NCI-H82 (cell line): ENCODE measurements around the gene VCP.

Experiments used
- DNase-seq: peaks from one replicate; lab custom pipeline; 2025; lab: John Stamatoyannopoulos, UW

VCP gene

DNA sequence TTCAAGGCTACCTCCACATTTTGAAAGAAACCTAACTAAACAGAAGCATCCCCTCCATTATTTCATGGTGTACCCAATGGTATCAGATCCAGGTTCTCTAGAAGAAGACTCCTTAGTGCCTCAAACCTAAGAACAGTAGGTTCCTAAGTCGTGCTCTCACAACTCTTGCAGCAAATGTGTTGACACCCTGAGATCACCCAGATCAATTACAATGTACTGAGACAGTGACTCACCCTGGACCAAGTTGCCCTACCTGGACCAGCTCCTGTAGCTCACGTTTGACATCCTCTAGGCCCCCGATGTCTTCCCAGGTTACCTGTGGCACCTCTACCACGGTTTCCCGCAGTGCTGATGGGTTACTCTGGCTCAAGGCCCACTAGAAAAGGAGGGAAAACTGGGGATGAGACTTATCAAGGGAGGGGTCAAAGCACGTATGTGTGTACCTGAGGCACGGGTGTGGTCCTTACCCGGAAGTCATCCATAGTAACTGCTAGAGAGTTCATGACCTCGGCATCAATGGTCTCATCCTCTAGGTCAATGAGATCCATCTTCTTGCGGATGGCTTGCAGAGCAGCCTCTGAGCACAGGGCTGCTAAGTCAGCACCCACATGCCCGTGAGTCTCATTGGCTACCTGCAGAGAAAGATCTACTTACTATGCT is 11.7 kb downstream of the VCP start:
- DNase-seq, result no peak

DNA sequence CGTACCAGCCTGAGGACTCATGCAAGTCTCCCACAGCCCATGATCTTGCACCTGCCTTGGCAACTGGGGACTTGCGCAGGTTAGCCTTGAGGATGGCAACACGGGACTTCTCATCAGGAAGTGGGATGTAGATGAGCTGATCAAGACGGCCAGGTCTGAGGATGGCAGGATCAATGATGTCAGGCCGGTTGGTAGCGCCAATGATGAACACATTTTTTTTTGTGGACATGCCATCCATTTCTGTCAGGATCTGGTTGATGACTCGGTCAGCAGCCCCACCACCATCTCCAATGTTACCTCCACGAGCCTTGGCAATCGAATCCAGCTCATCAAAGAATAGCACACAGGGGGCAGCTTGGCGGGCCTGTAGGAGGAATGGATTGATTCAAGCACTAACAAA is 13.0 kb downstream of the VCP start:
- no peak for DNase-seq

DNA sequence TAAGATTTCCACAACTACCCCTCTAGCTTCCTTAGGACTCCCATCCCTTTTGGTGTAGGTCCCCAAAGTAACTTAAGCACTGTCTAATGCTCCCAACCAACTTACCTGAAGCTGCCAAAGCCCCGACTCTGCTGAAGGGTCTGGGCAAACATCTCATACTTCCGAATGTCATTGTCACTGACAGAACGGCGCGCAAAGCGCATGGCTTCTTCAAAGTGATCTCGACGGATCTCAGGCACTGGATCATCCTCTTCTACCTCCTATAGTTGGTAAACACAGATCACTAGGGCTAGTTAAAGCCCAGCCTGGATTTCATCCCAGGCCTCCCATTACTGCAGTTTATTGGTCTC is 15.2 kb downstream of the VCP start:
- no peak for DNase-seq

DNA sequence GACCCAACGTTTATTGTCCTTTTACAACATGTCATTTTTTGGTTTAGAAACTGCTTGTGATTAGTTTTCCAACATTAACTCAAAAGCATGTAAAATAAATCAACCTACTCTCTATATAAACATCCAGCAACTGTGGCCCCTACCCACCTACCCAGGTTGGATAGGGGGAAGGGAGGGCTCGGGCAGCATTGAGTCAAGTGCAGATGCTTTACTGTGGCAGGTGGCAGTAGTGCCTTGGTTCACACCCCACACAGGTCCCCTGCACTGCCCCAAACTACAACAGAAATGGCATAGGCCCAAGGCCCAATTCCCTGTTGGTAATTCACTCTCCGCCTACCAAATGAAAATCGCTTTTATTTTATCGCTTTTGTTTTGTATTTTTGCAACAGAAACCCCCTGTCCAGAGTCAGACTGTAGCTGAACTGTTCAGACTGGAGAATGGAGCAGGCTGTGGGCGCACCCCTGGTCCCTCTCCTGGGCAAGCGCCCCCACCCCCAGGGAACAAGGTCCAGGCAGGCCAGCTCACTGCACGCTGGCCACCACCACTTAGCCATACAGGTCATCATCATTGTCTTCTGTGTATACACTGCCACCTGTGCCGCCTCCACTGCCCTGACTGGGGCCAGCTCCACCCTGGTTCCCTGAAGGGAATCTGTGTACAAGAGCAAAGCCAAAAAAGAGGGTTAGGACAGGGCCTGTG is 15.7 kb downstream of the VCP start:
- DNase-seq, result no peak

DNA sequence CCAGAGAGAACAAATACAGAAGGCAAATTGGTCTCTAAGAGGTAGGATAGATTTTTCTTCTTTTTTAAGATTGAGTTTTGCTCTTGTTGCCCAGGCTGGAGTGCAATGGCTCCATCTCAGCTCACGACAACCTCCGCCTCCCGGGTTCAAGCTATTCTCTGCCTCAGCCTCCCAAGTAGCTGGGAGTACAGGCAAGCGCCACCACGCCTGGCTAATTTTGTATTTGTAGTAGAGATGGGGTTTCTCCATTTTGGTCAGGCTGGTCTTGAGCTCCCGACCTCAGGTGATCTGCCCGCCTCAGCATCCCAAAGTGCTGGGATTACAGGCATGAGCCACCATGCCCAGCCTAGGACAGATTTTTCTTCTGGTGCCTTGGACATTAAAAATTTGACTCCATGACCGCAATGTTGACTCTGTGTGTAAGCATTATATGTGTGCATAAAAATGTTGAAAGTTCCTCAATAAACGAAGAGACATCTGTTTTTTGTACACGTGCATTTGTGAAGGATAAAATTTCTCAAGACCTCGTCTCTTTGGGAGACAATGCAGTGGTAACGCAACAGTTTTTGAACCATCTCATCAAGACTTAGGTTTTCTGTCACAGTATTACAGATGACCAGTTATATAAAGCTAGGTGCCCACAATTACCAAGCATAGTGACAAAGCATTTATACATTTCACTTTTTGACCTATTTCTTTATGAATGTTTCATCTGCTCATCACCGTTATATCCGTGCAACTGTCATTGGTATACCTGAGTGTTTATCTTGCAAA is 17.4 kb downstream of the VCP start:
- no peak for DNase-seq

DNA sequence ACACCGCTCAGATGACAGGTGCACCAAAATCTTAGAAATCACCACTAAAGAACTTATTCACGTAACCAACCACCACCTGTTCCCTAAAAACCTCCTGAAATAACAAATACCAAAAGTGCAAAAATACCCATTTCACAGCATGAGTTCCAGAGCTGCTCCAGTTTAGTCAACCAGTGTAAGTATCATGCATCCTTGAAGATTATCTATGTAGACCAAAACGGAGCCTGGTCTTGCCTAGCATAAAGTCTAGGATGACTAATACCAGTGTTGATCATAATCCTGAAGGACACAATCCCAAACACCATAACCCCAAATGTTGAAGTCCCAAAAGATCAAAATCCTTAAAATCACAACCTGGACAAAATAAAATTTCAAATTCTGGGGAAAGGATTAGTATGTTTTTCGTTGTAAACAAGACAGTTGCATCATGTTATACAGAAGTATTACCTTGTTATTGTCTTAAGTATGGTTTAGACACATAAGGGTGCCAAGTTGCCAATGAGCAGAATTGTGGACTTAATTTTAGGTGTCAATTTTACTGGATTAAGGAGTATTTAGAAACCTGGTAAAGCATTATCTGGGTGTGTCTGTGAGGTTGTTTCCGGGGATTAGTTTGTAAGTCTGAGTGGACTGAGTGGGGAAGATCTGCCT is 18.1 kb downstream of the VCP start:
- DNase-seq, result no peak

DNA sequence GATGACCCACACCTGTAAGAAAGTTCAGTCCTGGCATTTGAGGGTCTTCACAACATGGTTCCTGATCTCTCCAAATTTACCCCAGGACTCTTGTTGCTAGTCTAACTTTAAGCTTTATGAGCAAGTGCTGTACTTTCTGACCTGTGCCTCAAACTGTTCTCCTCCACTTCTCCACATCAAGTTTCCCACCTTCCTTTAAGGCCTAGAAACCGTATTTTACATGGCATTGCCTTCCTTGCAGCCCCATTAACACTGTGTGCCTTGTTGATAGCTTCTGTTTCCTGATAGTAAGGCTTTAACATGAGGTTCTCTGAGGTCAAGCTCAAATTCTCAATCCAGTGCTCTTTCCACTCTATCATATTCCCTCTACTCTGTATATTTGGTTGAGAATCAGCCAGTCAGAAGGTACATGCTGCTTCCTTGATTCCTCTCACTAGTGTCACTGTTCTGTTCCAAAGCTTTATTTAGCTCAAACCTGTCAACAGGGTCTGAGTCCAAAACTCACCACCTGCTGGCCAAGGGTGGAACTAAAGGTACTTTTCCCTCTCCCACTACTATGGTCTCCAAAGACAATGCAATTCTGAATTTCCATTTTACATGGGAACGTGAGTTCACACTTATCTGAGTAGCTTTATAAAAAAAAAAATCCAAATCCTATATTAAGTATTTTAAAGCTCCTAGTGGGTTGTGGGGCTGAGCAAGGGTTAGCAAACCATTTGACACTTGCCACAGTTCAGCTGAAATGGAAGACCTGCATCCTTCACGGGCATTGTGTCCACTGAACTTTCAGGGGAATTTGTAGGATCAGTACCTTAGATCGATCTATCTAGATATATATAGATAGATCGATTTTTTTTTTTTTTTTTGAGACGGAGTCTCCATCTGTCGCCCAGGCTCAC is 21.1 kb downstream of the VCP start:
- peak; percentile 69 for DNase-seq

DNA sequence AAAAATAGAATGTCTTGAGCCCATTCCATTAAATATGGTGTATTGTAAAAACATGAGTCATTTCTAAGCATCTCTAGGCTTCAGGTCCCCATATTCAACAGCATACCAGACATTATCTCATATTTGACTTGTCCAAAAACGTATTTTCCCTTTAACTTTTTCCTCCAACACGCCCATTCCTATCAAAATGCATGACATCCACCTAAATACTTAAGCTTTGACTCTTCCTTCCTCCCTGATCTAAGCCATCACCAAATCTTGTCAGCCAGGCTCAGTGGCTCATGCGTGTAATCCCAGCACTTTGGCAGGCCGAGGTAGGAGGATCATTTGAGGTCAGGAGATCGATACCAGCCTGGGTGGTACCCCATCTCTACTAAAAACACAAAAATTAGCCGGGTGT is 23.9 kb downstream of the VCP start:
- DNase-seq, result no peak

DNA sequence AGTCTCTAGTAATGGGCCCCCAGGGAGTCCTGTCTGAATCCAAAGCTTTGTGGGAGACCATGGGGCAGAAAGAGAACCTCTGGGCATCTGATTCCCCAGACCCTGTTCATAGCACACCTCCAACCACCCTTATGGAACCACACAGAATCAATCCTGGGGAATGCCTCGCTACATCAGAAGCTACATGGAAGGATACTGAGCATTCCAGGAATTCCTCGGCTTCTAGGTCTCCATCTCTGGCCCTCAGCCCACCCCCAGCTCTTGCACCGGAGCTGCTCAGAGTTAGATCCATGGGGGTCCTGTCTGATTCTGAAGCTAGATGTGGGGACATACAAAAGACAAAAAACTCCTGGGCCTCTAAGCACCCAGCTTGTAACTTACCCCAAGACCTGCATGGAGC is 28.4 kb downstream of the VCP start:
- no peak for DNase-seq

DNA sequence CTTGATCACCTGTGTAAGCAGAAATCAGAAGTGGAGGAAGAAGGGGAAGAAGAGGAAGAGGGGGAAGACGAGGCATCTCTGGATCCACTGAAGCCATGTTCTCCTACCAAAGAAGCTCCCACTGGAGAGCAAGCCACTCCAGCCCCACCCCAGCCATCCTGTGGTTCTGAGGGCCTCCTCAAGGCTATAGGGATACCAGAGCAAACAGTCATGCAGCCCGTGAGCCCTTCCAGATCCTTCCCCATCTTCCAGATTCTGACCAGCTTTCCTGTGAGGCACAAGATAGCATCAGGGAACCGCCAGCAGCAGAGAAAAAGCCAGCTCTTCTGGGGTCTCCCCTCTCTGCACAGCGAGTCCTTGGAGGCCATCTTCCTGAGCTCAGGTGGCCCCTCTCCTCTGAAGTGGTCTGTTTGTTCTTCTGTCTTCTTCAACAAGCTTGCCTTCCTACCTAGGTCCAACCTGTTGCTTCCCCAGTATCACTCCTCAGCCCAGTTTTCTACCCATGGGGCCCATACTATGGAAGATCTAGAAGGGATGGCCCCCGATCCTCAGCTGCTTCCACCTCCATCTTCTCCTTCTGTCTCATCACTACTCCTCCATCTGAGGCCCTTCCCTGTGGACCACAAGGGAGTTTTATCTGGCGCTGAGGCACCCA is 29.4 kb downstream of the VCP start:
- DNase-seq, result no peak

DNA sequence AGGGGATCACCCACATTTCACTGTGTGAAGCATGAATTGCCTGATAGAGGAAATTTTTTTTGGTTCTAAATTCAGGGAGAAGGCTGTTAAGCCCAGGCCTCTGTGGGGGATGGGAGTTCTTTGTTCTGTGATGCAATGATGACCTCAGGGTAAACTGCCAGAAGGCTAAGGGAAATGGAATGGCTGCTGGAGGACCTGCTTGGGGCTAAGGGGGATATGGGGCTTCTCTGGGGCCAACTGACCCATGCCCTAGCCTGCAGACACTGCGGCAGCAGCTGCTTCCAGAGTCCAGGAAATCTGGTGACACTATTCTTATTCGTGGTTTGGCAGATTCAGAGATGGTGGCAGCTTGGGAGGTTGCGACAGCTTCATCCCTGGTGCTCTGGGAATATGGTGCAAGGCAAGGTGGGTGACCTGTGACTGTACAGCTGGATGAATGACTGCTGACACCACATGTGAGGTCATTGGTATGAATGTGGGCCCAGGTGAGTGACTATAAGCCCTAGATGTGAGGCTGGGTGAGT is 30.3 kb downstream of the VCP start:
- DNase-seq, result no peak

DNA sequence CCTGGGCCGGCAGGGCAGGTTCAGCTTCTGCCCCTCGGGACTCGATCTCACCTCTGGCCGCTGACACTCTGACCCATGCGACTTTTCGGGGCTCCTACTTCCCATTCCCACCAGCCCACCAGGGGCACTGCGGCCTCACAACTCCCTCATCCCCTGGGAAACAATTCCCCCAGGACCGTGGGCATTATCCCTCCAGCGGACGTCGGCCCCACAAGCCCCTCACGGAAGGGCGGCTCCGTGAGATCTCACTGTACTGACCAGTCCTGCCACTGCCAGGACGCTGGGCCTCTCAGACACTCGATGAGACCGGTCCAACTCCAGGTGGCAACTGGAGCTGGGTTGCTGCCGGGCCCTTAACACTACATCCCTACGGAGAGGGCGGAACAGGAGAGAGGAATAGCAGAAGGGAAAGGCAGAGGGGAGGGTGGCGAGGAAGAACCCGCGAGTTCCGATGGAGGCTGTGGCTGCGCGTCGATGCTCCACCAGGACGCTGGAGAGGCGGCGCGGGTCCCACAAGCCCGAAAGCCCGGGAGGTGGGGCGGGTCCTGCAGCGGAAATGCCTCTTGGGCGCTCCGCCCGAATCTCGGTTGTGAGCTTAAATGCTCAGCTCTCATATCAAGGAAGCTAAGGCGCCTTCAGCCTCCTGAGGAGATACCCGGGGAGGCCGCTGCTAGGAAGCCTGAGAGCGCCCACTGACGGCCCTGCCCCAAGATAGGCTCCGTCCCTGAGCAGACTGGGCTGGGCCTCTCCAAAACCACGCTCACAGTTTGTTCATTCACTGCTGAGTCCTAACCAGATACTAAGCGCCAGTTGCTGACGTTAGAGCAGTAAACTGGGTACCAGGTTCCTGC is 36.3 kb downstream of the VCP start:
- no peak for DNase-seq

DNA sequence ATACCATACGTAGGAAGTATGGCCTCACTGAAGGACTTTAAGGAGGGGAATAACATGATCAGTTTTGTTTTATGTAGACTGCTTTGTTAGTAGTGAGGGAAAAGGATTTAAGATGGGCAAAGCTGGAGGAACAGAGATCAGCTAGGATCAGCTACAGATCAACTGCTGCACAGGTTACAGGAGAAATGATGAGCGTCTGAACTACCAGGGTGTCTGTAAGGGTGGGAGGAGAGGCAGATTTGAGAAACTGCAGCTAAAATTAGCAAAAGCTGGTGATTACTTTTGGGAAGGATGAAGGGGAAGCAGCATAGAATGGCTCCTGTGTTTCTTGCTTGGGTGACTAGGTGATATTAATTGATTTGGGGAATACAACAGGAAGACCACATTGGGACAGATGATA is 39.3 kb downstream of the VCP start:
- DNase-seq, result no peak

DNA sequence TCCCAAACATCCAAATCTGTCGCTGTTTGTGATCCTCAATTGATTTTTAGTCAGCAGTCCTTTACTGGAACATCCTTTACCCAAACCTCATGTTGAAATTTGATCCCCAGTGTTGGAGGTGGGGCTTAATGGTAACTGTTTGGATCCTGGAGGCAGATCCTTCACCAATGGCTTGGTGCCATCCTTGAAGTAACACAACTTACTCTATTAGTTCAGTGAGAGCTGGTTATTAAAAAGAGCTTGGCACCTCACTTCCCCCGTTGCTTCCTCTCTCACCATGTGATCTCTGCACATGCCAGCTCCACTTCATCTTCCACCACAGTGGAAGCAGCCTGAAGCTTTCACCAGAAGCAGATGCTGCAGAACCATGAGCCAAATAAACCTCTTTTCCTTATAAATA is 42.6 kb downstream of the VCP start:
- no peak for DNase-seq

DNA sequence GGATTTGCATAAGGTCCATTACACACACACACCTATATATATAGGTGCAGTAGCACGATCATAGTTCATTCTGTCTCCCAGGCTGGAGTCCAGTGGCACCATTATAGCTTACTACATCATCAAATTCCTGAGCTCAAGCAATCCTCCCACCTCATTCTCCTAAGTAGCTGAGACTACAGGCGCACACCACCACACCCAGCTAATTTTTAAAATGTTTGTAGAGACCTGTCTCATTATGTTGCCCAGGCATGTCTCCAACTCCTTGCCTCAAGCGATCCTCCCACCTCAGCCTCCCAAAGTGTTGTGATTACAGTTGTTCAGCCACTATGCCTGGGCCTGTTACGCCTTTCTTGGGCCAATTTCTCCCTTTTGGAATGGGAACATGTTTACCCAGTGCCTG is 43.2 kb downstream of the VCP start:
- DNase-seq, result no peak

DNA sequence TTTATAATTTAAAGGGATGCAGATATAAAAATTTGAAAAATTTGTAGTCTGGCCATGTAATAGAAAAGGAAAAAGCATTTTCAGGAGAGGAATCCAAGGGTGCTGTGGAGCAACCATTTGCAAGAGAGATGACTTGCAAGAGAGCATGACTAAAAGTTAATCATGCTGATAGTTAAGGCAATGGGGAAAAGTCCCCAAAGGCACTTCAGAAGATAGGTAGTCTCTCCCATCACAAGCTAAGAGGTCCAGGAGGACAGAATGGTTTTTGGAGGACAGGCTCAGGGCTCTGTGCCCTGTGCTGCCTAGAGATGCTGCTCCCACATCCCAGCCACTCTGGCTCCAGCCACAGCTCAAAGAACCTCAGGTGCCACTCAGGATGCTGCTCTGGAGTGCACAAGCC is 44.1 kb downstream of the VCP start:
- no peak for DNase-seq

DNA sequence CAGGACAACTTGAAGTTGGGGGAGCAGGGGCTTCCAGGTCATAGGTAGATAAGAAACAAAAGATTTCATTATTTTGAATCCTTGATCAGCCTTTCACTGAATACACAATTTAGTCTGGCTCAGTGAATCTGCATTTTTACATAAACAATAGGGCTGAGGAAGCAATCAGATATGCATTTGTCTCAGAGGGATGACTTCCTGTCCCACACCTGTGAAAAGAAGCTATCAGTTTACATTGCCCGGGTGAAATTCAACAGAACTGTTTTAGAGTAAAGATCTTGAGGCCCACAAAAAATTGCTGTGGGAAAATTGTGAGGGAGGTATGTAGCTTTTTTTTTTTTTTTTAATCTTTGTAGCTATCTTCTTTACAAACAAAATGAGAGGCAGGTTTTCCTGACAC is 44.6 kb downstream of the VCP start:
- no peak for DNase-seq

DNA sequence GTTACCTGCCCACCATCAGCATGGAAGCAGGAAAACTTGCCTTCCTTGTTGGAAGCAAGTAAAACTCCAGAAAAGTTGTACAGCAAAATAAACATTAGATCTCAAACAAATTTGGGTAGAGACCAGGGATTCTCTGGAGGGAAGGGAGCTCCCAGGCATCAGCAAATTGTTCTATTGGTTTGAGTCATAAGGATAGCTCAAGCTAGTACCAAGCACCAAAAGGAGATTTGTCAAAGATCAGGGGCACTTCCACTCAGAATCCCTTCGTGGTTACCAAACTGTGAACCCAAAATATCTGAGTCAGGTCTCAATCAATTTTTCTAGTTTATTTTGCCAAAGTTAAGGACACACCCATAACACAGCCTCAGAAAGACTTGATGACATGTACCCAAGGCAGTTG is 45.1 kb downstream of the VCP start:
- DNase-seq, result no peak

DNA sequence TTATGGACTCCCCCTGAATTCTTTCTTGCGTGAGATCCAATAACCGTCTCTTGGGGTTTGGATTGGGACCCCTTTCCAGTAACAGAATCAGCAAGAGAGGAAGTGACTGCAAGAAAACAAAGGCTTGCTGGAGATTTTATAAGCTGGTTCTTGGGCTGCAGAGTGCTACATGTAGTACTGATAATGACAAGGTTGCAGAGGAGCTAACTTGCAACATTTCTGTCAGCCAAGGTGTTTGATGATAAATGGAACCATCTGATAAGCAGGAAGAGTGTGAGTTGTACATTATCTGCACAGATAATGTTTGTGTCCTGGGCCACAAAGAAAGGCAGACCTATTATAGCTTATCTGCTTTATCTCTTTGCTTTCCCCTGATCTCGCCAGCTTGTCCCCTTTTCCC is 45.8 kb downstream of the VCP start:
- no peak for DNase-seq

DNA sequence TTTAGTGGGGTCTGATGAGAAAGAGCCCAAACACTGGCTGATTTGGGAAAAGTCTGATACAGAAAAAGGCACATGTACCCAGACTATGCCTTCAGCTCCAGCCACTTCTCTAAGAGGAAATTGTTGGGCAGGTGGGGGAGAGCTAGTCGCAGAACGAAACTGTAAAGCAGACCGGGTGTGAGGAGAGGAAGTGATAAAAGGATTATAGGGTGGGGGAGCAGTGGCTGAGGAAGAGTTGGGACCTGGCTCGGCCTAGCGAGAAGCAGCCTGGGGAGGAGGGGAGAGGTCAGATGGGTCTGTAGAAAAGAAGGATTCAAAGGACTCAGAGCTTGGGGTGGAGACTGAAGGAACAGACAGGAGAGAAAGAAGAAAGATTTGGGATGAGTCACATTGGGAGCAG is 49.0 kb downstream of the VCP start:
- DNase-seq, result peak; percentile 77
